NCI-H2107 (cell line): ENCODE data around the gene ITPRID2.
"Not testable (repeated sequence)": the region's sequence is repeated elsewhere in the genome, so short reads cannot be mapped to it uniquely, and the experiment has no call there.

ENCODE experiments used
- DNase-seq: peaks from one replicate; lab custom pipeline; 2025; lab: John Stamatoyannopoulos, UW

ITPRID2 gene

DNA sequence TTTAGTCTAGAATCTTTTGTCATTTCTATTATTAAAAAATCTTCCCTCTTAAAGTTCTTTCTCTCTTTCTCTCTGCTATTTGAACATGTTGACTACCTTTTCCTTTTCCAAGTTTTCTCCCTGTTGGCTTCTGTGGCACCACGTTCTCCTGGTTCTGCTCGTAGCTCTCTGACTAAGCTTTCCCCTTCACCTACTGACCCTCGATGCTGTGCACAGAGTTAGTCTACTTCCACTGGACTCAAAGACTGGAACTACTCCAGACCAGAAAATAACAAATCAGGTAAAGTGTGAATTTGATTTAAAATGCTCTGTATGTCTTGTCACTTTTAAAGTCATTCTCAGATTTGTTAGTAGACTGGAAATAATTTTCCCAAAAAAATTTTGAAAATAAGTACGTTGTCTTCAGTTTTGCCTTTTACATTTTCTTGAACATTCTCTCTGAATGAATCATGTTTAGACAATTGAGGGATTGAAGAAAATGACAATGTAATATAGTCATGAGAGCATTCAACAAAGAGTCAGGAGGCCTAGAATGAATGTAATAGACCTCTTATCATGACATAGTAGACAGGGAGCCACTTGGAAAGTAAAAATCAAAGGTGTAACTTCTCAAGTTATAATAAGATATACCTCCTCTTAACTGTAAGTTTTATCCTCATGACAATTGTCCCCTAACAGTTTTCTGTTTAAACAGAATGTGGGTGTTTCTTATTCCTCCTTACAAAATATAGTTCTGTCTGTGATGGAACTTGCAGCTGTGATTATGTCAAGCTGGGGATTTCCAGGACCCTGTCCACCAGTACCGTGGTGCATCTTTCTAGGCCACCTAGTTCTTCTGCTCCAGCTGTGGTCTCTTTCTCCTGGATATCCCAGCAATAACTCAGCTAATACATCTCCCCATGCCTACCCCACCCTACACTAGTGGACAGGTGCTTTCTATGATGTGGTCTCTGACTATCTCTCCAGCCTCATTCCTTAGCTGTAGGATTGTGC, 25.5 kb downstream of the ITPRID2 start:
- no peak for DNase-seq

DNA sequence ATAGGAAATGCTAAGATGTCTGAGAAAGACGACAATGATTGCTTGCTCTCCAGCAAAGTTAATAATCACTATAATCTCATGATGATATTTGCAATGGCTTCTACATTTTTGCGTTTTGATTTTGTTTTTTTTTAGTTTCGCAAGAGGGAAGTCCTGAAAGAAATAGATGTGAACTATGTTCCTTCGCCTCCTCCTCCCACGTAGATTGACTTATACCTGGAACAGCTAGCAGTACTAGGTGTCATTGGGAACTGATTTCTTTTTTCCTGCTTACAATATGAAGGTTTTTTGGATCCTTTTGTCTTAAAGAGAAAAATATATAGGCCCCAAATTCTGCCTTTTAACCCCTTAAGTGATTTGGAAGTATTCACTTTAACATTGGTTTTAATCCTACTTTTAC, 26.7 kb downstream of the ITPRID2 start:
- no peak for DNase-seq

DNA sequence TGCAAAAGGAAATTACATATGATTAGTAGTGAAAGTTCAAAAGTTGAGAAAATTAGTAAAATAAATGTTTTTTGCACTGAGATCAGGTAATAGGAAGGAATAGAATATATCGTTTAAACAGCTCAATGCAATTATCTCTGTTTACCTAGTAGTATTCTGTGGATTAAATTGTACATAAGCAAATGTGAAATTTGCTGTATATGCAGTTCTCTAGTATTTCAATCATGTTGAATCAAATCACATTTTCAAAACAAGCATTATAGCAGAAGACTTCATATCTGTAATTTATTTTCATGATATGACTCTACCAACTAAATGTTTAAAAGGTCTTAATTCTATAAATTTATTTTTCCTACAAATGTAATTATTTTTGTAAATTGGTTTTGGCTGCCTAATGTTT, 31.6 kb downstream of the ITPRID2 start:
- no peak for DNase-seq

DNA sequence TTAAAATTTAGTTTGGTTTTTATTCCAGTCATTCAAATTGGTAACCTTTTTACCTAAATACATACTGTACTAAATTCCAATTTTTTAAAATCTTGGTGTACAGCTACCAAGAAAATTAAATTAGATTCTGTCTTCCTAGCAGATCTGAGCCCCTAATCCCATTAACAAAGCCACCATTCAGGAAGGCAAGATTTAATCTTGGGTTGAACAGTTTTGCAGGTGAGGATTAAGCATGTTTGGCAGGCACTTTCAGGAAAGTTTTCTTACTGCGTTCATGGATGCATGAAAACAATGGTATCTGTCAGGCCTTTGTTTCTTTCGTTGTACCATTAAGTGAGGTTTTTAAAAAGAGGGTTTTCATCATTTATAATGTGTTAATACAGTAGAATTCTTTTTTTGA, 32.8 kb downstream of the ITPRID2 start:
- no peak for DNase-seq

DNA sequence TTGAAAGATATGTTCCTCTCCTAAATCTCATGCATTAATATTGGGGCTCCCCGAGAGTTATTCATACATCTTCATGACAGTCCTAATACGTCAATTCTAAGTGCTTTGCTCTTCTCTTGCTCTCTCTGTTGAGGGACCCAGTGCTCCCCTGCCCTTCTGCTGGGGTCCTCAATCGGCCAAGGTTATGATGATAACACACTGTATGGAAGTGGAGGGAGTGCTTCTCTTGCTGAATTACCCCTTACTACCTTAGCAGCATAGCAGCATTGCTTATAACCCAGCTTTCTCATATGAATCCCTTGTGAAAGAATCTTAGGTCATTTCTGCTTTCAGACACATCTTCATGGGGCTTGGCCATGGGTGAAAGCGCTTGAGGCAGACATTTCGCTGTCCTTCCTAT, 43.2 kb downstream of the ITPRID2 start:
- DNase-seq: no peak

DNA sequence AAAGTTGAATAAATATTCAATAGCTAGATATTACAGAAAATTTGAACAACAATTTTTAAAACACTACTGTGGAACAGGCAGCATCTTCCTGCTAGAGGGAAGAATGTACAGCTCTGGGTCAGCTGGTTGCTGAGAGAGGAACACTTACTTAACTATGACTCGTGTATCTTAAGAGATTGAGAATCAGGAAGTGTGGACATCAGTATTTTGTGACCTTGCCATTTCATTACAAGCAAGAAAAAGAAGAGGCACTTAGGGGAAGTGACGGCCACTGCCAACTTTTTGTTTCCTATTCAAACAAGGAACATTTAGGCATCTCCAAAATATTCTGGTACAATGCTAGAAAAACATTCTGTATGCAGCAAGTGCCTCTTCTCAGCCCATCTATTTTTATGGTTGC, 45.9 kb downstream of the ITPRID2 start:
- no peak for DNase-seq

DNA sequence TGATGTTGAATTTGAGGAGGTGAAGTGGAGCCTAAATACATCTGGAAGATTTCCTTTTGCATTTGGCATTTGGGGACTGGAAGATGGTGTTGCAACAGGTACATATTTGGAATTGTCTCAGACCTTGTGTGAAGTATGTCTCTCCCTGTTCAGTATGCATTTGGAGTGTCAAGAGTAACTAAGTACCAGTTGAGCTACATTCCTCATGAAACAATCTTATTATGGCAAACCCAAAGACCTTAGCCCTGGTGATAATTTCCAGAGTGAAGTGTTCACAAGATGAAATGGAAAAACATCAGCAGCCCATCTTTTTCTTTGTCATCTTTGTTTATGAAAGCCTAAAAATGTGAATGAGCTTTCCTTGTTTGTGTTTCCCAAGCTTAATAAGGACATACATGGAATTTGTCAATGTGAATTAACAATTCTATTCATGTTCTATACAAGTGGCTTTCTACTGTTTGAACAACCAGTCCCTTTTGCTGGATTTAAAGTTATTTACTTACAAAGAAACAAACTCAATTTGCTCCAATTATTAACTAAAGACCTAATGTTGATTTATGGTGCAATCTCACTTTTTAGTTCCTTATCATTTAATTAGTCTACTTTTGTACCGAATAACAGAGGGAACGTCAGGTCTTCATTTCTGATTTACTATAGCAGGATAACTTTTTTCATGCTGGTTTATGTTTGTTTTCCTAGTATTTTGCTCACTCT, 52.0 kb downstream of the ITPRID2 start:
- DNase-seq: no peak

DNA sequence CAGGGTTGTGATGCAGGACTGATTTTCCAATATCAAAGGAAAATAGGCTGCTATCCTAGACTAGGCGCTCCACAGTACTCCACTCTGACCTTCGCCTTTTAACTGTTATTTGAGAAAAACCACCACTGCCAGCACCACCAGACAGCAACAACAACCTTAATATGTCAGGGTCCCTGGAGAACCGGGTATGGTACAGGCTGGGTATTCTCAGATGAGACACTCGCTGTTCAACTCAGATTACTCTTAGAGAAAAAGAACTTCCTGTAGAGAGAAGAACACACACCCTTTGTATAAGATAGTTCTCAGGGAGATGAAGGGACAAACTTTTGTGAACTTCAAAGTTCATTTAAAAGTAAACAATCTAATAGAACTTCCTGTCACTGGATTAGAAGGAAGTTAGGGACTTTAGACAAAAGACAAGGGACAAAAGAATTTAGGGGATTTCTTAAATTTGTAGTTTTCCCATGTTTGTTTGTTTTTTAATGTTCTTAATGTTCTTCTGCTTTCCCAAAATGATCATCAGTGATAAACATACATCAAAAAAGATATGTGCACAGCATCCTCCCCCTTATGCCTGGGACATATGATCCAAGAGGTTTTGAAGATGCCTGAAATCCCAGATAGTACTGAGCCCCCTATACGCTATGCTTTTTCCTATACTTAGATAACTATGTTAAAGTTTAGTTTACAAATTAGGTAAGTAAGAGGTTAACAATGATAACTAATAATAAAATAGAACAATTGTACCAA, 52.8 kb downstream of the ITPRID2 start:
- no peak for DNase-seq

DNA sequence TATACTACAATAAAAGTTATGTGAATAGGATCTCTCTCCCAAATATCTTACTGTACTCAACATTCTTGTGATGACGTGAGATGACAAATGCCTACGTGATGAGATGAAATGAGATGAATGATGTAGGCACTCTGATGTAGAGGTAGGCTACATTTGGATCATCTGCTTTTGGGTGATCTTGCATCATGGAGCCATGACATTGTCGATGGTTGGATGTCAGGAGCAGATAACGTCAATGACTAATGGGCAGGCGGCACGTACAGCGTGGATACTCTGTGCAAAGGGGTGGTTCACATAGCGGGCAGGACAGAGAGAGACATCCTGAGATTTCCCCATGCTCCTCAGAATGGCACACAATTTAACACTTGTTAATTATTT, 53.4 kb downstream of the ITPRID2 start:
- no peak for DNase-seq

DNA sequence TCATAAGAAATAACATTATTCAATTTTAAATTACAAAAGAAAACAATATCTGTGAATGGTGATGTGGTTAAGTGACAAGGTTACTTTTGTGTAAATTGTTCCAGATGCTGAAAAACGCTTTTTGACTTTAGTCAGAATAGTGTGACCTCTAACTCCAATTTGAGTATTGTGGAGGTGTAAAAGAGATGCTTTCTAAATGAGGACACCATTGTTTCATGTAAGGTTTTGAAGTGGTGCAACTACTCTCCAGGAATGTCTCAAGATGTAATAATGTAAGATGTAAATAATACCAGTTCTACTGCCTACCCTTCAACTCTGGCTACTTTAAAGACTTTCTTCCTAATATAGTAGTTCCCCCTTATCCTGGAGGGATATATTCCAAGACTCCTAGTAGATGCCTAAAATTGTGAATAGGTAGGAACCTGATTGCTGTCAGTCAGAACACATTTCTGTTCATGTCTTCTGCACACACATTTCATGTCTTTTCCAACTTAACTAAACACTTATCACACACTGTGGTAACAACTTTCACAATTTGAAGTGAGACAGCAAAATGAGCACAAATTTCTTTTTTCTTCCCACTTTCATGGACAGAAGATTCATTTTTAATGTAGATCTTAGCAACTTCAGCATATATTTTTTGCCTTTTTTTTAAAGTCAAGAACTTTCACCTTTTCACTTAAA, 55.1 kb downstream of the ITPRID2 start:
- DNase-seq: no peak

DNA sequence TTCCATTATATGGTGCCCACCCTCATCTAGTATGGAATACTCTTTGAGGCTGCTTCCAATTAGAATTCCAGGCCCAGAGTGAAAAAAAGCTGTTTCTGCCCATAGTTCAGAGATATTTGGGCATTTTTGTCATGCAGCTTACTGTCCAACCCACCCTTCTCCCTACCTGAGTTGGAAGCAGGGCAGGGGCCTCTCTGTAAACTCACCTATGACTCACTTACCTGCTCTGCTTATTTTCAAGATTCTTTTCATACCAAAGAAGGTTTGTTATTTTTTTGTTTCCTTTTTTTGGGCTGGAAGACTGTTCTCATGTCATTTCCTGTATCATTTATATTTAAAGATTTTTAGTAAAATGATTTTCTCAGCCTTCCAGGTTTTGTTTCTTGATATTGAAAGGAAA, 55.7 kb downstream of the ITPRID2 start:
- DNase-seq: no peak

DNA sequence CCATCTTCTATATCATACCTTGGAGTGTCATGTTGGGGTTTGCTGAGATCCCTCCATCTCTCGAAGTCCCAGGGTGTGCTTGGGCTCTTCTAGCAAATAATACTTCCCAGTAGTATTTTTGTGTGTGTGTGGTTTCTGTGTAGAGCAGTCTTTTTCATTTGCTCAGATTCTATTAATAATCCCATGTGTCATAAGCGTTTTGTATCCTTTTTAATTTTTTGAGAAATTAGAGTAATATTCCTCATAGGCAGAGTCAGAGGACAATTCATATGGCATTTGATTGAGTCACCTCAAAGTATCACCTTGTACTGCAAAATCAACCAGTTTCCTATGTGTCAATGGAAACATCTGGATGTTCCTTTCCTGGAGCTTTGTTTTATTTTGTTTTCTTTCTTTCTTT, 56.7 kb downstream of the ITPRID2 start:
- no peak for DNase-seq

DNA sequence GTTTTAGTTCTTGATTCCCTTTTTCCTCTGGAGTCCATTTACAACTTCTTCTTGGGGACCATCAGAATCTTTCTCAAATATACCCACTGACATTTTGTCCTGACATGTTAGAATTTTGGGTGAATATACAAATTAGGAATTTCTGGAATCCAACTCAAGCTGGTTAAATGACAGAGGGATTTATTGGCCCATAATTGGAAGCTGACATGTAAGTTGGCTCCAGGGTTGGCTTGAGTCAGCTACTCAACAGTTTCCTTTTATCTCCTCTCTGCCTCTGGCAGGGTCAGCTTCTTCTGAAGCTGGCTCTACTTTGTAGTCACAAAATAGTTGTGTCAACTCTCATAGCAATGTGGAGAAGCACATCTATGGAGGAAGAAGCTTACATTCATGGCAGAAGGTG, 57.5 kb downstream of the ITPRID2 start:
- DNase-seq: no peak

DNA sequence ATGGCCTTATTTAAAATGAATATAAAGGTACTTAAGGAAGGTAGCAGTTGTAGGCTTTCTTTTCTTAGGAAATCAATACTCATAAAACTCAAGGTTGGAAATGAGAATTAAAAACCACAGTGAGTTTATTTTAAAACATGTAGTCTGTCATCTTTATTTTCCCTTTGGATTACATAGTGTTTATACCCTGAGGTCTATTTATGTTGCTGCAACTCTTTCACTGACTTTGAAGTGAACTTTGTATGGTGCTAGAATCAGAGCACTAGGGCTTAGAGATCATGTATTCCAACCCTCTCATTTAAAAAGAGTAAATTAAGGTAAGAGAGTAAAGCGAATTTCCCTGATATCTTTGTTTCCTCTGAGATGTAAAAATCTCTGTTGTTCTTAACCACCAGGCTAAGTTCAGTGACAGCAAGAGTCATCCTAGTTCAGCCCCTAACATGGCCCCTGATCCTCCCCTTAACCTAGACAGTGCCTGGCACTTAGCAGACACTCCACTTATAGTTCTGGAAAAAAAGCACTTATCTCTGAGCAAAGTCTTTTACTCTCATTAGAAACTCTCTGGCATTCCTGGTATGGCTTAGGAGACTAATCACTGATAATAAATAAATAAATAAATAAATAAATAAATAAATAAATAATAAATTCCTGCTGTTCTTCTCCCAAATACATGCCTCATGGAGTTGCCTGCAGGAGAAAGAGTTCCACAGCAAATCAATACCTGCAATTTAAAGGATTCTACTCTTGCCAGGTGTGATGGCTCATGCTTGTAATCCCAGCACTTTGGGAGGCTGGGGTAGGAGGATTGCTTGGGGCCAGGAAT, 61.1 kb downstream of the ITPRID2 start:
- DNase-seq: no peak

DNA sequence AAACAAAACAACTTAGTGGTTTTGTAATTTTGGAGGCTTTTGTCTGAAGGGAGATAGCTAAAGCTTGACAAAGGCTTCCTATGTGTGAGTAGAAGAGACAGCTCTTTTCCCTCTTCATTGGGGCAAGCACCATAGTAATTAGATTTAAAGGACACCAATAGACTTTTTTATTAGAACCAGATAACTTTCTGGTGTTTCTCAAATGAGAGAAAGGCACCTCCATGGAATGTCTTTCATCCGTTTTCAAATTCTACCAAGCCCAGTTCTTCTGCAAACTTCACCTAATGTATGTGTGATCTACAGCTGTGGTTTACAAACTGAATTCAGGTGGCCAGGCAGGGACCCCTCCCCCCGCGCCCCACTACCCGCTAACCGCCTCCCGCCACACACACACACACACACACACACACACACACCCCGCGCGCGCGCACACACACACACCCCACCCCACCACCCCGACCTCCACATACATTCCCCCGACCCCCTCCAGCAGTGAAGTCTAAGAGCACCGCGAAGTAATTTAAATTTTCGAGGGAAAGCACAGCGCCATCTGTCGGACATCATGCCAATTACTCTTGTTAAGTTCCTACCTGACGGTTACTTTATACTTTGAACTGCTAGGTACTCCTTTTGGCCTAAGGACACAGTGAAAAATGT, 62.5 kb downstream of the ITPRID2 start:
- DNase-seq: no peak

DNA sequence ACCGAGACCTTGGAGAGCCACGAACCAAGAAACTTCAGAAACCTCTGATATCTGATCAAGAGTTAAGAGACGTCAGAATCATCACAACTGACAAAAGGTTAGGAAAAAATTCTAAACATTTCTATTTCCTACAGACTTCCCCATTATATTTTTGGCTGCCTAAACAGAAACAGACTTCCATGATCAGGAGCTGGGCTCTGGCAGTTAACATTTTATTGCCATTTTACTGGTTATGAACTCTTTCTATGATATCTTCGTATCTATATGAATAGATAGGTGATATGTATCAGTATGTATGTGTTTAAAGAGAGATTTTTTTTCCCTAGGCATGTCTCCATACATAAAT, 63.0 kb downstream of the ITPRID2 start:
- DNase-seq: no peak

DNA sequence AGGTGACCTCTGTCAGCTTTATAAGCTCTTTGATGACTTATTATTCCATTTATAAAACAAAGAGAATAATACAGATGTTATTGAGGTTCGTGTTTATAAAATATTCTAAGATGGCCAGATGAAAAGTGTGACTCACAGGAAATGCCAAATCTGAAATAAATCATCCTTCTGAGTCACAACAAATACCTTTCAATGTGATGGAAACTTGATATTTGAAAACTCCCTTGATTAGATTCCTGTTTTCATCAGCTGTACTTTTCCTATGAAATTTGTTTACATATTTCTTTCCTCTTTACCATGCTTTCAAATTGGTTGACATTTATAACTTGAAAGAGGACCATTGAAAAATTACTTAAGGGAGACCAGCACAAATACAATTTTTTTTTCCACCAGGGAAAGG, 63.5 kb downstream of the ITPRID2 start:
- no peak for DNase-seq

DNA sequence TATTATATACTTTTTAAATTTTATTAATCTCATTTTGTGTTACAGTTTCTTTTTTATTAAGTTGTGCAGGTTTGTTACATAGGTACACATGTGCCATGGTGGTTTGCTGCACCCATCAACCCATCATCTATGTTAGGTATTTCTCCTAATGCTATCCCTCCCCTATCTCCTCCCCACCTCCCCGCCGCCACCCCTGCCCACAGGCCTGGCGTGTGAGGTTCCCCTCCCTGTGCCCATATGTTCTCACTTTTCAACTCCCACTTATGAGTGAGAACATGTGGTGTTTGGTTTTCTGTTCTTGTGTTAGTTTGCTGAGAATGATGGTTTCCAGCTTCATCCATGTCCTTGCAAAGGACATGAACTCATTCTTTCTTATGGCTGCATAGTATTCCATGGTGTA, 64.3 kb downstream of the ITPRID2 start:
- DNase-seq: not testable (repeated sequence)

DNA sequence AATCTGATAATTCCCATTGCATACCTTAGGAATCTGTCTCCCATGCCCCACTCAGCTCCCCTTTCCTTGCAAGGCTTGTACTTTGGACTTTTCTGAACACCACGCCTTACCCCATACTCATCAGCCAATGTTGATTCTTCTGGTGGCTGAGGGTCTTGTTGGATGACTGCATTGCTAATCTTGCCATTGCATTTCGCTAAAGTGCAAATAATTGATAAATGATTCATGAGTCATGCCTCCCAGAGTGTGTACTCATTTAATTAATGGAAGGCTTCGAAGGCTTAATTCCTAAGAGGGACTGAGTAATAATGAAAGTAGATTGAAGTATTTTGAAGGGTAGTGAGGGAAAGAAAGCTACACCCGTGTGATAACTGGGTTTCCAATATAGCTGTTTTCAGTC, 66.1 kb downstream of the ITPRID2 start:
- DNase-seq: no peak

DNA sequence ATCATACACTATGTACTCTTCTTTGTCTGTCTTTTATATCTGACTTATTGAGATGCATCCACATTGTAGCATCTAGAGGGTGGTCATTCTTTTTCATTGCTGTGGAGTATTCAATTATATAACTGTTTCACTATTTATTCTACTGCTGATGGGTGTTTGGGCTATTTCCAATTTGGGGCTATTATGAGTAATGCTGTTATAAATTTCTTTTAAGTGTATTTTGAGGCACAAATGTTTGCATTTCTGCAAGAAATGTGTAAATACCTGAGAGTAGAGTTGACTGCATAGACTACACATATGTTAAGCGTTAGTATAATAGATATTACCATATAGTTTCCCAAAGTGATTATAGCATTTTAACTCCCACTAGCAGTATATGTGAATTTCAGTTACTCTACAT, 67.2 kb downstream of the ITPRID2 start:
- no peak for DNase-seq

DNA sequence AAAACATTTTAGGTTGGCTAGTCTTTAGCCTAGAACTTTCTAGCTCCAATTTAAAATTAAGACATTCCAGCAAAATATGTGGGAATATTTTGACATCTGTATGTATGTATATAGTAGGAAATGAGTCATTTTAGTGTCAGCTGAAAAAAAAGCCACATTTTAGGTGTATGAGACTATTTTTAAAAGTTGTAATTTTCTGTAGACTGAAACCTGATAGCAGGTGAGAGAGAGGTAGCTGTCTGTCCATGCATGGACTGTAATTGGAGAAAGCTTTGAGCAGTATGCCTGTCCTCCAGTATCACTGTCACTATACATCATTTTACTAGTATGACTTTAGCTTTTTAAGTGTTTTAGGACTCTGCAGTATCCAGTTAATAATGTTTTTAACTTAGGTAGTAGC, 68.0 kb downstream of the ITPRID2 start:
- no peak for DNase-seq
